ENCODE measurements around the gene LRRC8D.

- no peak for TF ChIP-seq CTCF (conservative IDR thresholded peaks at IDR 0.05)
- no peak for TF ChIP-seq ZFX (IDR thresholded peaks at IDR 0.05)
Measured at GRCh38 chr1:89807503-89807902, 13.3 kb upstream of the LRRC8D start.
